GM21786 (cell line): ENCODE data around the gene CCNY.
"Not testable (repeated sequence)": the region's sequence is repeated elsewhere in the genome, so short reads cannot be mapped to it uniquely, and the experiment has no call there.

Source experiments
- ATAC-seq: cut with Tn5 transposase; IDR thresholded peaks from one replicate; pipeline ENCODE4 v1.9.1; 2021; ENCODE audit not compliant: unreplicated experiment

Gene CCNY

GRCh38 chr10:35353805-35354204 is 17.5 kb downstream of the CCNY start:
- peak; percentile 56 for ATAC-seq

DNA sequence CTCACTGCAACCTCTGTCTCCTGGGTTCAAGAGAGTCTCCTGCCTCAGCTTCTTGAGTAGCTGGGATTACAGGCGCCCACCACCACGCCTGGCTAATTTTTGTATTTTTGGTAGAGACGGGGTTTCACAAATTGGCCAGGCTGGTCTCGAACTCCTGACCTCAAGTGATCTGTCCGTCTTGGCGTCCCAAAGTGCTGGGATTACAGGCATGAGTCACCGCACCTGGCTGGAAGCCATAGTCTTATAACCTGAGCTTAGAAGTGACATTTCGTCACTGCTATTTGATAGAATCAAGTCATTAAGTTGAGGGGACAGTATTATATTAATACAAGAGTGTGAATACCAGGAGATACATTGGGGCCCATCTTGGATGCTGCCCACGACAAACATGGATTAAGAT is 17.9 kb downstream of the CCNY start:
- not testable (repeated sequence) for ATAC-seq

DNA sequence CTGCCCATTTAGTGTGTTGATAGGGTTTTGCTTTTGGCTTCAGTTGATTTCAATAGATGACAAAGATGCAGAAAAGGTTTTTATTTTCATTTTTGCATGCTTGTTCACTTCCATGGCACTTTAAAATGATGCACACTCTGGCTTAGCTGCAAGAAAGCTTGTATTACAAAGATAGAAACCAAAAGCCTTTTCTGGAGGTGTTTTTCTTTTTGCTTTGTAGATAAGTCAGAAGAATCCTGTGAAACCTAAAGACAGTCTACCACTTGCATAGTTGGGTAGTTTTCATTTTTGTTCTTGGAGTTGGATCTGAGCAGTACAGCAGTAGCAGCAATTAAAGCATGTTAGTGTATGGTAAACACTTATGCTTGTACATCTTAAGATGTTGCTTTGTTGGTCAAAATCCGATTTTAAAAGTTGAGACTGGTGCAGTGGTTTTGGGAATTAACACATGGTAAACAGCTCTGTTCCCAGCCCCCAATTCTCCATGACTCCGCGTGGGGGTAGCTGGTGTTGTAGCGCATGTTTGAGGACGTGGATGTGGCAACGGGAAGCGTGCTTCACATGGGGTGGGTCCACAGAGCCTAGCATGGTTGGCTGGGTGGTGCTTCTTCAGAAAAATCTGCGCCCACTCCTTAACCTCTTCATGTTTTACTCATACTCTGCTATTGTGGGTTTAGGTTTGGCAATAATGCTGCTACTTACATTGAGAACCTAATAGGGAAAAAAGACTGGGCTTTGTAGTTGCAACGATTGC is 19.8 kb downstream of the CCNY start:
- ATAC-seq, result peak; percentile 47

DNA sequence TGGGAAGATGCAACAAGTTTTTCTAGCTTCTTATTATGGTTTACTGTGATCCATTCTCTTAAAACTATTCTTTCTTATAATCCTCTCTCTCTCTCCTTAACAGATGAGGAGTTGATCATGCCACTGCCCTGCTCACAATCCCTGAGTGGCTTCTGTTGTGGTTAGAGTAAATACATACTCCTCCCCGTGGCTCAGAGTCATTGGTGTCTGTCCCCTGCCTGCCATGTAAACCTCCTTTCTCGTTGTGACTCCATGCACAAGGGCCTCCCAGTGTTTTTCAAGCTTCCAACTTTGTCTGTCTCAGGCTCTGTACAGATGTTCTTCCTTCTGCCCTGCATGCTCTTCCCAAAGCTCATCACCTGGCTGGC is 20.4 kb downstream of the CCNY start:
- no peak for ATAC-seq

DNA sequence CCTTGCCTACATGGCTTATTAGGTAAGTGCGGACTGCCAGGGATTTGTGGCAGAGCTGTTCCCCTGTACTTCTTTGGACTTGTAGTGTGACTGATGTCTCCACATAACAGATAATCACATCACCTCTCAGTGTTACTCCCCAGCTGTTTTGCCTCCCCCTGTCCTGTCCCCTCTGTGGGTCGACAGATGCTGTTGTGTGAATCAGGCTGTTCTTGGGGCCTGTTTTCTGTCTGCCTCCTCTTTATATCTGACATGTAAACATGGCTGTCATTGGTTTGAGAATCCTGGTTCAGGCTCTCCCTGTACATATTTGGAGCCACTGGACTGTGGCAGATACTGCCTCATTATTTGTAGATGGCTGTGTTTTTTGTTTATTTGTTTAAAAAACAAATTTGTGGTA is 22.7 kb downstream of the CCNY start:
- no peak for ATAC-seq

DNA sequence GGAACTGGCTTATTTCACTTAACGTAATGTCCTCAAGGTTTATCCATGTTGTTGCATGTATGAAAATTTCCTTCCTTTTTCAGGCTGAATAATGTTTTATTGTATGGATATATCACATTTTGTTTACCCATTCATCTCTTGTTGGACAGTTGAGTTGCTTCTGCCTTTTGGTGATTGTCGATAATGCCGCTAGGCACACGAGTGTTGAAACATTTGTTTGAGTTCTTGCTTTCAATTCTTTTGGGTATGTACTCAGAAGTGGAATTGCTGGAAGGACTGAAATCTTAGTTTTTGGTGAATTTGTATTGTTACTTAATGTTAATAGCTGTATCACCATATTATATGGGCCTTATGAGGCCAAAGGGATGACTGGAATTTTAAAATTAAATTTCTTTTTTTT is 23.6 kb downstream of the CCNY start:
- ATAC-seq, result no peak

- ATAC-seq, result no peak
These were observed 26.5 kb downstream of the CCNY start for GRCh38 chr10:35362701-35363350.

DNA sequence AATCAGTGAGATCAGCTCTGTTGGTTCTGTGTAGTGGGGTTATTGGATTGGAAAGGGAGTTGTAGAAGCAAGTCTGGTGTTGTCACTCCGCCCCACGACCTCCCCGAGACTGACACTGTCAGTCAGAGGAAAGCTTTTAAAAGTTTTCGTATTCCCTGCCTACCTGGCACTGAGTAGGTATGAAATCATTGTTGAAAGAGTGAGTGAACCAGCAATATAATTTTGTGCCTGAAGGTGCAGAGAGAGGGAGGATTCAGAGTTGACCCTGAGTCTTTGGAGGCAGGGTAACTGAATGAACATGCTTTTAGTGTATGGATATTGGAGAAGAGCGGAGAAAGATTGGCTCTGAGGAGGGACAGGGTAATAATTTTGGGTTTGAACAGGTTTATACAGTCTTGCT is 27.3 kb downstream of the CCNY start:
- ATAC-seq, result no peak

DNA sequence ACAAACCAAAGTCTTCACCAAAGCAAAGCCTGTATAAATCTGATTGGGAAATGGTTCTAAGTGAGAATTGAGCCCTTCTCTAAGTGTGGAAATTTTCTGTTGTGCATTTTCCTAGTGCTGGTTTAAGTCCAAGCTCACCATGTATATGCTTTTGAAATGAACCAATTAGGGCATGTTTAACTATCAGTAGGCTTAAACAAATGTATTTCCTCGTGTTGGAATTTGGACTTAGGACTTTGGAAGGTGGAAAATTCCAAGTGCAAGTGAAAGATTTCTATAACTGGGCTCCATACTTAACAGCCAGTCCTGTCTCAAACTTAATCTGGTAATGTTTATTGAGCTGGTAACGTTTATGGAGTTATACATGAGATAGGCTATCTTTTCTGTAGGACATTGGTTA is 28.5 kb downstream of the CCNY start:
- no peak for ATAC-seq

GRCh38 chr10:35365994-35366393 is 29.7 kb downstream of the CCNY start:
- ATAC-seq, result no peak

DNA sequence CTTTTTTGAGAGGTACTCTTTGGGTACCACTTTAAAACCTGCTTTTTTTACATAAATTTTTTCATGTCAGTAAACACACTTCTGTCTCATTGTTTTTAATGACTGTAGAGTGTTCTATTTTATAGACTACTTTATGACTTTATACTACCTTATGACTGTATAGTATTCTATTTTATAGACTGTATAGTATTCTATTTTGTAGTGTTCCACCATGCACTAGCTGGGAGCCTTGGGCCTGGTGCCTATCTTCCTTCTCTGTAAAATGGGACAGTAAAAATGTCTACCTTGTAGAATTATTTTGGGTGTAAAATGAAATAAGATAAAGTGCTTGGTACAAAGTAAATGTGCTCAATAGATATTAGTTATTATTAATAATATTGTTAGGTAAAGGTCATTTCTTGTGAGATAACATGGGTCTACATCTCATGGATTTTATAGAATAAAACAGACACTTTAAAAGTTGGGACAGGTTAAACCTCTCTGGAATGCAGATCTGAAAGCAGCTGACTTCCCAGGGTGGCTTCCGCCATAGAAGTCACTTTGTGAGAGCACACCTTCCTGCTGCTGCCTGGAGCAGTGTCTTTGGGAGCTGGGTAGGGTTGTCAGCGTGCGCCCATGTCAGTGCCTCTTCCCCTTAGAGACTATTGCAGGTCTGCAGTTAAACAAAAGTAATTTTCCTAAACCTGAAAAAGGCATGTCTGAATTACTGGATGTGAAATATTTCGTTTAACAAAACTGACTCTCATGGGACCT is 31.0 kb downstream of the CCNY start:
- no peak for ATAC-seq

GRCh38 chr10:35367982-35368381 is 31.7 kb downstream of the CCNY start:
- no peak for ATAC-seq

- no peak for ATAC-seq
These were observed 32.3 kb downstream of the CCNY start for GRCh38 chr10:35368485-35369048.

- no peak for ATAC-seq
These were observed 32.8 kb downstream of the CCNY start for GRCh38 chr10:35369049-35369611.

DNA sequence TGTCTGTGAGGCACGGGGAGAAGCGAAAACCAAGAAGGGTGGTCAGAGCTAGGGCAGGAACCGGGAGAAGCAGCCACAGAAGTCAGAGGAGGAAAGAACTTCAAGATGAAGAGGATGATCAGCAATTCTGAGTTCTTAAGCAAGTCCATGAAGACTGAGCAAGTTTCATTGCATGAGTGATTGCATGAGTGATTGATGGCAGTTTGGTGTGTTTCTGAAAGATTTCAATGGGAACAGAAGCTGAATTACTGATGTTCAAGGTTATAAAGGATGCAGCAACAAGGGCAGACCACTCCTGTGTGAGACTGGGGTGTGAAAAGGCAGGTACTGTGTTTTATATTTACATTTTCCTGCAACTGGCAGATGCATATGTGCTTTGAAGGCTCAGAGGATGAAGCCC is 35.4 kb downstream of the CCNY start:
- no peak for ATAC-seq

DNA sequence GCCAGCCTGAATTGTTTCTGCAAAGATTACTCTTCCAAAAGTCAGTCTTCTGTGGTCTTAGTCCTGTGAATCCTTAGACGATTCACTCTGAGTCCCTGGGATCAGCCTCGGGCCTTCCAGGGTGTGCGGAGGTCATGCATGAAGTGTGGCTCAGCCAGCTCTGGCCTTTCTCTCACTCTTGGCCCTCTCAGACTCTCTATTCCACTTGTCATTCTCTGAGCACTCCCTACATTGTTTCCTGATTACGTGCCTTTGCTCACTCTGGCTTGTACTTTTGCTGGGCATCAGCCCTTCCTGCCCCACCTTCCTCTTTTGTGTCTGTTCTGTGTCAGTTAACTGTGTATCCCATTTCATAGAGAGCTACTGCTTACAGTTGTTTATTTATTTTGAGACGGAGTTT is 36.0 kb downstream of the CCNY start:
- no peak for ATAC-seq

GRCh38 chr10:35375091-35375765 is 38.9 kb downstream of the CCNY start:
- ATAC-seq, result no peak

- no peak for ATAC-seq
These were observed 40.9 kb downstream of the CCNY start for GRCh38 chr10:35377050-35377728.

DNA sequence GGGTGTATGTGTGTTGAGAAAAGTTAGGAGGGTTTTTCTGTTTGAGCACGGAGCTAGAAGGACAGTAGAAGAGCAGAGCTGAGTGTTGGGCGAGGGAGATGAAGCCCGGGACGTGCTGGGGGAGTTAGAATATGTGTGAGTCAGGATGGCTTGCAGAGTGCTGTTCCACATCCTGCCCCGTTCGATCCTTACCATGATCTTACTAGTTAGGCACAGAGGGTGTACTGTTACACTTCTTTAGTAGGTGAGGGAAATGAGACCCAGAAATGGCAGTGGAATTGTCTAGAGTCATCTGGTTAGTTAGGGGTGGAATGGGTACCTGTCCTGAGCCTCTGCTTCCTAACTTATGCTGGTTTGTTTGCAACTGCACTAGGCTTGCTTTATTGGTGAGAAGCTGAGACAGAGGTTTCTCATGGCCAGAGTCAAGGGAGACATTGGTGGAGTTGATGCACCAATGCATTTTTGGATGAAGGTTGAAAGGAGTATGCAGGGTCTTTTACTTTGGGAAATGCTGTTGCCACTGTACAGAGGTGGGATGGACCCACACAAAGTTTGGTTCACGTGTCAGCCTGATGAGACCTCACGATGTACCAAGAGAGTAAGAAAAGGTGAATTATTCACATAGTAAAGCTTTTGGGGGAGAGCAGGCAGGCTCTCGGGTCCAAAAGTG is 42.4 kb downstream of the CCNY start:
- peak; percentile 26 for ATAC-seq
